Loucy (cell line): ENCODE data around the gene RYR2.

Experiments used
- H2AFZ ChIP-seq: fragments of 200-600 bp; sonication (generic); 2 replicates; pipeline ENCODE4 v1.6.0; 2016; ENCODE audit warnings: antibody characterized with exemption, mild to moderate bottlenecking, low read length, moderate library complexity
- H3F3A ChIP-seq: fragments of 200-600 bp; 2 replicates; pipeline ENCODE4 v1.6.0; 2016; ENCODE audit warnings: antibody characterized with exemption, low read depth, mild to moderate bottlenecking
- H3K27me3 ChIP-seq: fragments of 200-600 bp; sonication (generic); 2 replicates; pipeline ENCODE4 v1.6.1; 2014; ENCODE audit warnings: low read length, mild to moderate bottlenecking; ENCODE audit not compliant: insufficient read depth, poor library complexity, severe bottlenecking
- H3K36me3 ChIP-seq: fragments of 200-600 bp; sonication (generic); 2 replicates; pipeline ENCODE4 v1.6.1; 2016; ENCODE audit warnings: low read length; ENCODE audit not compliant: insufficient read depth
- H3K4me1 ChIP-seq: fragments of 200-600 bp; sonication (generic); 2 replicates; pipeline ENCODE4 v1.5.1; 2014; ENCODE audit warnings: low read length, mild to moderate bottlenecking; ENCODE audit not compliant: insufficient read depth, poor library complexity, severe bottlenecking
- H3K4me2 ChIP-seq: fragments of 200-600 bp; sonication (generic); 2 replicates; pipeline ENCODE4 v1.6.0; 2014; ENCODE audit warnings: antibody characterized with exemption, low read length, low read depth, mild to moderate bottlenecking; ENCODE audit not compliant: poor library complexity, severe bottlenecking
- H3K4me3 ChIP-seq: fragments of 200-600 bp; sonication (generic); 2 replicates; pipeline ENCODE4 v1.5.1; 2014; ENCODE audit warnings: low read length, mild to moderate bottlenecking, mixed read lengths; ENCODE audit not compliant: poor library complexity, severe bottlenecking
- H3K79me2 ChIP-seq: fragments of 200-600 bp; sonication (generic); 2 replicates; pipeline ENCODE4 v1.6.1; 2014; ENCODE audit warnings: low read length; ENCODE audit not compliant: insufficient read depth
- H3K9ac ChIP-seq: fragments of 200-600 bp; sonication (generic); 2 replicates; pipeline ENCODE4 v1.6.0; 2014; ENCODE audit warnings: mild to moderate bottlenecking, low read depth, low read length, moderate library complexity; ENCODE audit not compliant: poor library complexity, severe bottlenecking
- H3K9me2 ChIP-seq: fragments of 200-600 bp; sonication (generic); replicated peaks from 2 replicates; pipeline ENCODE4 v1.6.1; 2016; ENCODE audit warnings: low read depth, low read length, mixed read lengths
- H3K9me3 ChIP-seq: fragments of 200-600 bp; sonication (generic); 2 replicates; pipeline ENCODE4 v1.6.1; 2014; ENCODE audit warnings: mild to moderate bottlenecking, antibody characterized with exemption, low read length, low read depth; ENCODE audit not compliant: insufficient read depth
- H4K20me1 ChIP-seq: fragments of 200-600 bp; sonication (generic); 2 replicates; pipeline ENCODE4 v1.6.0; 2014; ENCODE audit warnings: antibody characterized with exemption, low read length, mild to moderate bottlenecking; ENCODE audit not compliant: insufficient read depth, poor library complexity, severe bottlenecking
- CTCF ChIP-seq: fragments of 200-600 bp; sonication (generic); conservative IDR thresholded peaks from 2 replicates; pipeline ENCODE4 v1.5.1; 2014; ENCODE audit warnings: mild to moderate bottlenecking, antibody characterized with exemption, low read length
- EZH2phosphoT487 ChIP-seq: fragments of 200-600 bp; IDR thresholded peaks from 2 replicates; pipeline ENCODE4 v1.6.1; 2018; ENCODE audit warnings: antibody characterized with exemption, mild to moderate bottlenecking, moderate library complexity, borderline replicate concordance

The RYR2 gene

GRCh38 chr1:237565236-237565635 is 523.3 kb downstream of the RYR2 start:
- Histone ChIP-seq H4K20me1 (no peaks in the 10 kb centered on the region), H3K4me3 (no peak overlapping the region), H3K4me2 (no peak overlapping the region), H3K9me3 (no peaks in the 10 kb centered on the region), H3K4me1 (no peaks in the 10 kb centered on the region), H3K9me2 (no peaks in the 10 kb centered on the region), H3K9ac (no peak overlapping the region), H3F3A (no peaks in the 10 kb centered on the region), H3K27me3 (no peaks in the 10 kb centered on the region), H2AFZ (no peak overlapping the region), H3K36me3 (no peaks in the 10 kb centered on the region), H3K79me2 (no peaks in the 10 kb centered on the region)
- TF ChIP-seq CTCF, result no peak
- no peak for TF ChIP-seq EZH2phosphoT487

- no peaks in the 10 kb centered on the region for H3K4me1 ChIP-seq
- no peaks in the 10 kb centered on the region for H3K9me2 ChIP-seq
- no peaks in the 10 kb centered on the region for H4K20me1 ChIP-seq
- no peak overlapping the region for H3K4me3 ChIP-seq
- no peaks in the 10 kb centered on the region for H3K79me2 ChIP-seq
- no peaks in the 10 kb centered on the region for H3F3A ChIP-seq
- H3K4me2 ChIP-seq, result no peak overlapping the region
- no peaks in the 10 kb centered on the region for H3K27me3 ChIP-seq
- TF ChIP-seq EZH2phosphoT487, result no peak
- H3K9ac ChIP-seq, result no peak overlapping the region
- no peaks in the 10 kb centered on the region for H3K36me3 ChIP-seq
- H2AFZ ChIP-seq, result no peak overlapping the region
- no peaks in the 10 kb centered on the region for H3K9me3 ChIP-seq
Observed at GRCh38 chr1:237566581-237566980, 524.6 kb downstream of the RYR2 start.

- Histone ChIP-seq H3F3A (no peaks in the 10 kb centered on the region), H3K4me2 (no peak overlapping the region)
- no peak for TF ChIP-seq EZH2phosphoT487
- TF ChIP-seq CTCF, result no peak
Observed at GRCh38 chr1:237568955-237569354, 527.0 kb downstream of the RYR2 start.

GRCh38 chr1:237570530-237570929 is 528.5 kb downstream of the RYR2 start:
- Histone ChIP-seq H3K4me3 (no peak overlapping the region), H3K9me2 (no peaks in the 10 kb centered on the region), H3K79me2 (no peaks in the 10 kb centered on the region), H3F3A (no peaks in the 10 kb centered on the region), H2AFZ (no peak overlapping the region), H3K36me3 (no peaks in the 10 kb centered on the region), H4K20me1 (no peaks in the 10 kb centered on the region), H3K9me3 (no peaks in the 10 kb centered on the region), H3K4me1 (no peaks in the 10 kb centered on the region), H3K4me2 (no peak overlapping the region), H3K9ac (no peak overlapping the region), H3K27me3 (no peaks in the 10 kb centered on the region)
- TF ChIP-seq CTCF (0 out of 2 replicates have a peak, but pooled peaks have one; percentile 19), EZH2phosphoT487 (no peak)

More at GRCh38 chr1:237568955-237569354, 527.0 kb downstream of the RYR2 start:
- no peaks in the 10 kb centered on the region for H3K9me2 ChIP-seq
- H3K4me3 ChIP-seq, result no peak overlapping the region
- no peak overlapping the region for H2AFZ ChIP-seq
- no peaks in the 10 kb centered on the region for H3K4me1 ChIP-seq
- no peak overlapping the region for H3K9ac ChIP-seq
- no peaks in the 10 kb centered on the region for H3K9me3 ChIP-seq
- no peaks in the 10 kb centered on the region for H4K20me1 ChIP-seq
- no peaks in the 10 kb centered on the region for H3K27me3 ChIP-seq
- no peaks in the 10 kb centered on the region for H3K79me2 ChIP-seq
- no peaks in the 10 kb centered on the region for H3K36me3 ChIP-seq
